NCI-H146 treated with DMSO at 0.1 percent for 48 hours (cell line): ENCODE data around the gene KRTAP5-2.

Experiments used
- DNase-seq: peaks from one replicate; lab custom pipeline; 2025; ENCODE audit not compliant: unreplicated experiment; lab: John Stamatoyannopoulos, UW

KRTAP5-2 gene

DNA sequence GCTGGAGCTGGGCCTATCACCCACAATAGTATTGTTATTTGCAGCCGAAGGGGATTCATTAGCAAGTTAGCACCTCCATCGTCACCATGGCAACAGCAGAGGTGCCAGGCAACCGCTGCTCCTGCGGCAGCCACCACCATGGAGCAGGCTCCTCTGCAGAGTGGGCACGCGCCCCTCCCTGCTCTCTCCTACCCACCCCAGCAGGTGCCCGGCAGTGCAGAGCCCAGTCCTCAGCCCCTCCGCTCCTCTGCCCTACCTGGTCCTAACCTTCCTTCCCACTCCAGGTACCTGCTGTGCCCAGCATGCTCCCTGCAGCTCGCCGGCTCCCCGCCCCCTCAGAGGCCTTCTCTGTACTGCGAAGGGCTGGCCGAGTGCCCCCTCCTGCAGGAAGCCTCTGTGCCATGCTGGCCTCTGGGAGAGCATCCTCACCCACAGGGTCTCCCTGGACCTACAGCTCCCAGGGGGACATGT is 29.6 kb downstream of the KRTAP5-2 start:
- DNase-seq: no peak

DNA sequence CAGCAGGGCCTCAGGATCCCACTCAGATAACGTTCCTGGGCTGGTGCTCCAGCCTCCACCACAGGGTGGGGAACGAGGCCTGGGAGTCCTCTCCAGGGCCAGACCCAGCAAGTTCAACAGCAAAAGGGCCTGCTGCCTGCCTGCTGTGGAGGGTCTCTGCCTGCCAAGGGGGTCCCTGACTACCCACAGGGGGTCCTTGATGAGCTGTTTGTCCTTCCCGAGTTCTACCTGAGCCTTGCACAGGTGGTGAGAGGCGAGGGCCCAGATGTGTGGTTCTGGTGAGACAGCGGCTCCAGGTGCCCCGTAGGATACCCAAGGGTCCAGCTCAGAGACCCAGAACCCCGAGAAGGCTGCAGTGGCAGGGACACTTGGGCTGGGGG is 30.4 kb downstream of the KRTAP5-2 start:
- no peak for DNase-seq

DNA sequence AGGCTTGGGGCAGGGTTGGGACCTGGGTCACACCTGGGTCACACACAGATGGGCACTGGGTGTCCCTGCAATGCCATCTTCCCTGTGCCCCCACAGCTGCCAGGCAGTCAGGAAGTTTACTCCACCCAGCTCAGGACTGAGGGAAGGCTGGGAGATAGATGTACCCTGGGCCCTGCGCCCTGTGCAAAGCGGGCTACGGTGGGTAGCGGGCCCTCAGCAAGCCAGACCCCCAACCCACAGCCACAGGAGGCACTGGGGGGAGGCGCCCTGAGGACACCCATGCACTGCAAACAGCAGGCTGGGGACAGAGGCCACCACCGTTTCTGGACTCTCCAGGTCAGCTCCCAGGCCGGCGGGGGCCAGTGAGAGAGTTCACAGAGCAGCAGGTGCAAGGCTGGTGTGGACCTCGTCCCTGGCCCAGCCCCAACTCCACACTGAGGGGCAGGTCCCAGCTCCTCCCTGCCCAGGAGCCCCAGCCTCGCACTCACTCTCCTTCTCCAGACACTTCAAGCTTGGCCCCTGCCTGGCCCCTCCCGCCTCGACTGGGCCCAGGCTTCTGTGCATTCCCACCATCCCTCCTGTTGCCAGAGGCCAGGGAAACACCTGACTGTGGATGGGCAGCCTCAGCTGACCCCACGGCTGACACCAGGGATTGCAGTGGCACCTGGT is 30.9 kb downstream of the KRTAP5-2 start:
- no peak for DNase-seq

DNA sequence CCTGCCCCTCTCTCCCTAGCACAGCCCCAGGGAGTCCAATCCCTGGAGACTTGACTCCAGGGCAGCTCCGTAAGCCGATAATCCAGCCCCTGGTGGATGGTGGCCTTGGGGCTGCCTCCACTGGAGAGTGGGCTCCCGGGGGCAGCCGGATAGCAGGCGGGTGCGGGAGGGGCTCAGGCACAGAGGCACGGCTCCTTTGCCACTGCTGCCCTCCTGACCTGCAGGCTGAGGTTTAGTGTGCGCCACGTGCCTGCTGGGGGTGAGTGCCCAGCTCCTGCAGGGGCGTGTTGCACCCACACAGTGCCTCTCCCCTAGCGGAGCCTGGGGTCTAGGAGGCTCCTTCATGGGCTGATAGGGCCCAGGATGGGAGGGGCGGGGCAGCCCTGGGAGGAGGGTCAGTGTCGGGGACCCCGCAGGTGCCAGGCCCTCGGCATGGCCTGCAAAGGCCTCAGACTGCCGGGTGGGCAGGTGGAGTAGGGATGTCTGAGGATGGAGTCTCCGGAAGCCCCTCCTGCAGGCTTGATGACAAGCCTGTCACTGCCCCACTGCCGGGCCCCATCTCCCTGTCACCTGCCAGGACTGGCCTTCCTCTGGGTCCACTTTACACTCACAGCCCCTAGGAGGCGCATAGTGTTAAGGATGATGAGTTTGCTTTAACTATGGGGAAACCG is 31.6 kb downstream of the KRTAP5-2 start:
- DNase-seq: no peak

DNA sequence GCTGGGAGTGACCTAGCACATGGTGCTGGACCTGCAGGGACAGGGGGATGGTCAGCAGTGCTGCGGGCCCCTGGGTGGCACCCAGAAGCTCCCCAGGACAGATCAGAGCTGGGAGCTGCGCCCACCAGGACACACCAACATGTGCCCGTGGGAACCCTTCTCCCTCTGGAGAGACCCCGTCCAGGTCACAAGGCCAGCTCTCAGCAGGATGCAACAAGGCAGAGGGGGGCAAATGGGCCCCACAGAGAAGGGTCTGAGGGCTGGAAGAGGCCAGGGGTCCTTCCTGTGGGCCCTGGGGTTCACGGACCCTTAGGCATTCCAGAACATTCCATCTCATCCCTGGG is 32.2 kb downstream of the KRTAP5-2 start:
- DNase-seq: no peak

DNA sequence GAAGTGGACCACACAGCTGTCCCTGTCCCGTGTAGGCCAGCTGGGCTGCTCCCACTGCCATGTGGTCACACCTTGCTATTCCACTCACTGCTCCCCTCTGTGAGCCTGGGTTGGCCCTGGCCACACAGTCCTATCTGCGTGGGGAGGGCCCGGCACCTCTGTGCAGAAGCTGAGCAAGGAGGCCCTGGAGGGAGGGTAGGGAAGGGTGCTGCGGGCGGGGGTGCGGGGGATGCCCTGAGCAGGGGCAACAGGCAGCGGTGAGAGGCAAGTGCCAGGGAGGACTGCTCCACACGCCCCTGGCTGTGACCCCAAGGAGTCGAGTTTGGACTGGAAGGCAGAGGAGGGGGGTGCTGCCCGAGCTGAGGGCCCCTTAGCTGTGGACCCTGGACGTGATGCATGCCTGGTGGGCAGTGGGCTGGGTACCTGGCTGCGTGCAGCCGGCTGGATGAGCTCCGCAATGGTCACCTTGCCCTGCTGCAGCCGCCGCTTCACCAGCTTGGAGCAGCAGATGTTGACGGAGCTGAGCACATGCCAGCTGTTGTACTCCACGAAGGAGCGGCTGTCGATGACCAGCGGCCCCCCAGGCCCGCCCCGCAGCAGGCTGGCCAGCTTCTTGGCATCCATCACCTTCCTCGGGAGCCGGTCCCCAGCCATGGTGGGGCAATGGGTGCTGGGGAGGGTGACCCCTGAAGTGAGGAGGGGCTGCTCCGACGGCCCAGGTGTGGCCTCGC is 32.8 kb downstream of the KRTAP5-2 start:
- no peak for DNase-seq

DNA sequence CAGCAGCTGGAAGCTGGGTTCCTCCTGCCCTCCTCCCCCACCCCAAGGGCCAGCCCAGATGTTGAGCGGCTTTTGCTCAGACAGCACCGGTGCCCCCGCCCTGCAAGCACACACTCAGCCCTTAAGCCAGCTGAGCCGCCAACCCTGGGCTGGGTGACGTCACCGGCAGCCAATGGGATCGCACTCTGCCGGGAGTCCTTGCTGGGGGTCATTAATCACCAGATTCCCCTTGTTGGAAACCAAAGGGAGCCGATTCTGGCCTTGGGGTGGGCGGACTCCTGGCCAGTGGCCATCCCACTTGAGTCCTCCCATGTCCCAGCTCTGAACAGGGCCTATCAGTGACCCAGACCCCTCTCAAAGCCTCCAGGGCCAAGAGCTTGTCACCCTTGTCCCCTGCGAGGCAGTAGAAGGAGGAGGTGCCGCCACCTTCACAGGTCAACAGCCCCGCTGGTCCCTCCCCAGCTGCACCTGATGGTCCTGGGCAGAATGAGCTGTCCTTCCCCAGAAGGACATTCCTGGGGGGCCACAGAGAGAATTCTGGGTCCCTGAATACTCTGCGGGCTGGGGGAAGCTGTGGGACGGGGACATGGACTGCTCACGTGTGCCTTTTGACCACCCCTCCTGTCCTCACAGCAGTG is 33.4 kb downstream of the KRTAP5-2 start:
- no peak for DNase-seq

DNA sequence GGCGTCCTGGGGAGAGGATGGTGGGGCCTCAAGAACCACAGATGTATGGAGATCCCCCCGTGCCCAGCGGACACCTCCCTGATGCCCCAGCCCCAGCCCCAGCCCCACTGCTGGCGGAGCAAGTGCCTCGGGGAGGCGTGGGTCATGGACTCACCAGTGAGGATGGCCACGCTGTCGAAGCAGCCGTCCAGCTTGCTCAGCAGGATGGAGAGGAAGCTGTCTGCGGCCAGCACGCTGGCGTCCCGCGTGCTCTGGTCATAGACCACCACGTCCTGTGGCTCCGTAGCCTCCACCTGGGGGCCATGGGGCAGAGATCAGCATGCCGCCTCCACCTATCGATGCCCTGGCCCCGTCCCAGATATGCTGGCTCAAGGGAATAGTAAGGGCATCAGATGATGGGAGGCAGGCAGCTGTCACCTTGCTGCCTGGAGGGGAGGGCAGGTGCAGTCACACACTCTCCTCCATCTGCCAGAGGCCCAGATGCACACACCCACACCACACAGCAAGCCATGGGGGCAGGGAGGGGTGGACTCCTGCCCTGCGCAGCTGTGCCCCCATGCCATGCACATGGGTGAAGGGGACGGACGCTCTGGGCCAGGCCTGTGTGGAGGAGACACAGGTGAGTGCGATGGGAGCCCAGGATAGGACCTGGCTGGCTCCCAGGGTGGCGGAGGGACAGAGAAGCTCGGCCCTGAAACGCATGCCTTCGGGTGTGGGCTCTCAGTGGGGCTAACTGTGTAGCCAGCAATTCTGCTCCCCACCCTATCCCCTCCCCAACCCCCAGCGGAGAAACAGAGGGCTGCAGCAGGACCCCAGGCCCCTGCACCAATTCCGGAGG is 34.2 kb downstream of the KRTAP5-2 start:
- no peak for DNase-seq

DNA sequence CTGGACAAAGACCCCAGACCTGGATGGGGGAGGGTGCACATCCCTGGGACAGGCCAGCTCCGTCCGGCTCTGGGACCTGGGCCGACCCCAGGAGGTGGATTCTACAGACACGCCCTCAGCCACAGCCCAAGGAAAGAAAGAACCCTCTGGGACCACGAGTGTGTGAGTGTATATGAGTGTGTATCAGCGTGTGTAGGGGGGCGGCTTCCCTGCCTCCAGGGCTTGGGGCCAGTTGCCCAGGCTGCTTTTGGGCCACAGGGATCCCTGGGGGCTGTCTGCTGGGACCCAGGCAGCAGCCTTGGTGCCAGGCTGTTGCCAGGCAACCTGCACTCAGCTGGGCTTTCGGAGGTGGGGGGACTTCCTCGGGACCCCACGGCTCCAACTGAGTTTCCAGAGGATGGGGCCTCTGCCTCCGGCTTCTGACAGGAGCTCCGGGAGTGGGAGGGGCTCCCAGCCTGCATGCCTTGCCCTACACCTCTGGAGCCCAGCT is 34.9 kb downstream of the KRTAP5-2 start:
- DNase-seq: no peak

DNA sequence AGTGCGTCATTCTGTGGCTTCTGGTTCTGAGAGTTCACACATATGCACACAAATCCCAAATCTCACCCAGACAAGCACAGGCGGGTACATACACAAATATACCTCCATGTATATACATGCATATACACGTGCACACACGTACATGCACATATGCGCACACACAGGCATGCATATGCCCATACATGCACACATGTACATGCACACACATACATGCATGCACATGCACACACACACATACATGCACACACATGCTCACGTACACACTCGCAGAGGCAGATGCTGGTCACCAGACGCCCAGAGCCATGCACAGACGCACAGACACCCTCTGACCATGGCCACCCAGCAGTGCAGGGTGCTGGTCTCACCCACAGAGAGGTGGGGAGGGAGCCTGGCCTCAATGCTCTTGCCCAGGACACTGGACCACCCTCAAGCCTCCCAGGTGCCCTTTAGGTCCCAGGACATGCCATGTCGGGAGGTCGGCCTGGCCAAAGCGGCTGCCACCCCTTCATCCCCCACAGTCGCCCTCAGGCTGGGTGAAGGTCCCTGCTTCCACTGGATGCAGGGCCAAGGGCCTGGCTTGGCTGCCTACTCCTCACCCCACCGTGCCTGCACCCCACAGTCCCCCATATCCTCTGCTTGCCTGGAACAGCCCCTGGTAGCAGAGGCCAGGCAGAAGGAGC is 35.5 kb downstream of the KRTAP5-2 start:
- DNase-seq: no peak

DNA sequence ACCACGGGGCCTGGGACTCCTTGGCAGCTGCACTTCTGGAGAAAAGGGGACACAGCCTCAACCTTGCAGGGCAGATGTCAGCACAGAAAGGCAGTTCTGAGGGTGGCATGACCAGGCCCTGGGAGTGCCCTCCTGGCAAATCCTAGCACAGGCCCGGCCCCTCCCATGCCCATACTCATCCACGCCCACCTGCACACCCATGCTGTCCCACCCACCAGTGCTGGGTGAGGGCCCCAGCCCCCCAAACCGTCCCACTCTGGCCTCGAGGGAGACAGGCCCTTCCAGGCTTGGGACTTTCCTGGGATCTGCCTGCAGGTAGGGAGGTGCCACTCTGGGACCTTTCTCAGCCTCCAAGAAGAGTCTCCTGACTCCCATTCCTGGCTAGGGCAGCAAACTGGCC is 36.1 kb downstream of the KRTAP5-2 start:
- no peak for DNase-seq

DNA sequence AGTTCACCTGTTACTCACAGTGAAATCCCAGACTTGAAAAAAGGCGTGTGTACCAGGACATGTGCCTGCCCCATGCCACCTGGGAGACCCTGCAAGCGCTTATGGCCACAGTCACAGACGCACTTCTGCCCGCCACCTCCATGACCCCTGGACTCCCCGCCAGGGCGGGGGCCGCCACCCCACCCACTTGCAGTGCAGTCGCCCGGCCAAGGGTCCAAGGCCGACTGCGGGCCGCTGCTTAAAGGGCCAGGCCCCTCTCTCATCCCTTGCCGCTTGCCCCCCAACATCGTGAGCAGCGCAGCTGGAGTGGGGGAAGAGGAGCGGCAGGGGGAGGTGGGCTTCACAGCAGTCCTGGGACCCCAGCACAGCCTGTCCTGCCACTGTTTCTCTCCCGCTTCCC is 36.8 kb downstream of the KRTAP5-2 start:
- DNase-seq: no peak

DNA sequence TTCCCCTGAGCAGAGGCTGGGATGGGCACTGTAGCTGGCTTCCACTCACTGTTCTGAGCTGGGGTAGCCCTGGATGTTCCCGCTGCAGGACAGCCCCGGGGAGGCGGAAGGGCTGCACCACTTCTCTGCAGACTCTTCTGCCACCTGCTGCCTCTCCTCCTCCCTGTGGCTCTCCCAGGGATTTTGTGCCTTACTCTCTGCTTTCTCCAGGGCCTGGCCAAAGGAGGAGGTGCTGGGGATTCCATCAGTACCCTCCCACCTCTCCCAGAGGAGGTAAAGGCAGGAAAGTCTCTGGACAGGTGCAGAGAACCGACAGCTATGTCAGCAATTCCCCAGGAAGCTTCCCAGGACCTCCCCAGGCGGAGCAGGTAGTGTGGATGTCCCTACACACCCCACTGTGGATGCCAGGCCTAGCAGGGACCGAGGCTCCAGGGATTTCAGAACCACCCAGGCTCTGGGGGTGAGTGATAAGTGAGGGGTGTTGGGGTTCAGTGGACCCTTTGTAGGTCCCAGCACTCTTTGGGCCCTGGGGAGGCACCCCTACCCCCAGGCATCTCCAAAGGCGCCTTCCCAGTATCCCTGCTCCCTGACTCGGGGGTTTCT is 37.3 kb downstream of the KRTAP5-2 start:
- DNase-seq: no peak

DNA sequence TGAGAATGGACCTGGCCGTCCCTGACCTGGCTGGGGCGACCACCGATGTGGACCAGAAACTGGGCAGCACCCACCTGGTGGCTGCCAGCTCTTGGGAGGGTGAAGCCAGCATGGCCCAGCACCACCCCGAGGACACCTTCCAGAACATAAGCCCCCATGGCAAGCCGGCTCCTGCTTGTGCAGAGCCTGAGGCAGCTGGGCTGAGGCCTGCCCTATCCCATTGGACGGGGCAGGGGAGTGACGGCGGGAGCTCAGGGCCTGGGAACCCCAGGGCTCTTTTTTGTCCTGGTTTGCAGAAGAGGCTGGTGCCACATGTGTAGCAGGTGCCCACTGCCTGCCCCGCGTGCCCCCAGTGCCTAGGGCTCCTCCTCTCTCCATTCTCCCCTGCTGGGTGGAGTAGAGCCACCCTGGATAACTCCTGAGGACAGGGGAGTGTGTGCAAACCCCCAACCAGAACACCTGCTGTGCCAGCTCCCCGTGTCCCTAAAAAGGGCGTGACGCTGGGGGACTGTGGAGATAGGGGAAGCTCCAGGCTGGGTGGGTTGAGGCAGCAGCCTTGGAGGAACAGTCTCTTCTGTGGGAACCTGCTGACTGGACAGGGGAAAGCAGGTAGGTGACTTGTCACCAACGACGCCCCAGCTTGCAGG is 38.0 kb downstream of the KRTAP5-2 start:
- DNase-seq: no peak

DNA sequence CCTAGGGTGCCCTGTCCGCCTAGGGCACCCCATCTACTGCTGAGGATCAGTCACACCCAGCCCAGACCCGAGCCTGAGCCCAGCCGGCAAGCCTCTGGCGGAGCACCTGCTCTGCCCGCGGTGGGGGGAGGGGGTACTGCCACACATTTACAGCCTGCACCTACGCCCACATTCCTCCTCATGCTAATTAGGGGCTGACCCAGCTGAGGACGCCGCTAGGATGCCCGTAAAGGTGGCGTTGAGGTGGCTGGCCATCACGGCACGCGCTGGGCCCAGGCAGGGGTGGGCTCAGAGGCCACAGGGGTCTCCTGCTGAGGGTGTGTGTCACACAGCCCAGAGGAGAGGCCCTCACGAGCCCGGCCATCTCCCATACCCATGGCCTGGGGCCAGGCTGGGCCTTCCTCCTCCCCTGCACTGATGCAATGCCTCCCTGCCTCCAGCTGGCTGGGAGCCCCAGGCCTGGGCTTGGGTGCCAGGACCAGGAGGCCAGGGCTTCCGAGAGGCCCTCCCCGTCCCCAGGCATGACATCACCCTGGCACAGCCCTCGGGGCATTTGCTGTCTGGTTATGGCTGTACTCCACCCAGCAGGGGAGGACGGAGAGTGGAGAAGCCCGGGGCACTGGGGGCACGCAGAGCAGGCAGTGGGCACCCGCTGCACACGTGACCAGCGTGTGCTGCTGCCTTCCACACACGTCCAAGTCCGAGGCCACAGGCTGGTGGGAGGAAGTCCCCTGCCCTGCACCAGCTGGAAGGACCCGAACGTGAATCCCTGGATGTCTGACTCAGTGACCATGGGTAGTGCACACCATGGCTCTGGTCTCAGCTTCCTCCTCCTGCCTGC is 38.8 kb downstream of the KRTAP5-2 start:
- DNase-seq: no peak

DNA sequence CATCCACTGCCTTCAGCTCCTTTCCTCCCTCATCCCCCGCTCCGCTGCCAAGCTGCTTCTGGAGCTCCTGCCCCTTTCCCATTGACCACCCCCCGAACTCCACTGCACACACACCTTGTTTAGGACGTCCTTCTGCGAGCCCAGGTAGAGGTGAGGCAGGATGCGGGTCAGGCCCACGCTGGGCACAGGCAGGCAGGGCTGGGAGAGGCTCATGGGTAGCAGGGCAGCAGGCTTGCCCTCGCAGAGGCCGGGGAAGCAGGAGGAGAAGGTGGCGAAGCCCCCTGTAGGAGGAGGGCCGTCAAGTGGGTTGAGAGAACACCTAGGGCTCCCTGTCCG is 39.4 kb downstream of the KRTAP5-2 start:
- DNase-seq: no peak

DNA sequence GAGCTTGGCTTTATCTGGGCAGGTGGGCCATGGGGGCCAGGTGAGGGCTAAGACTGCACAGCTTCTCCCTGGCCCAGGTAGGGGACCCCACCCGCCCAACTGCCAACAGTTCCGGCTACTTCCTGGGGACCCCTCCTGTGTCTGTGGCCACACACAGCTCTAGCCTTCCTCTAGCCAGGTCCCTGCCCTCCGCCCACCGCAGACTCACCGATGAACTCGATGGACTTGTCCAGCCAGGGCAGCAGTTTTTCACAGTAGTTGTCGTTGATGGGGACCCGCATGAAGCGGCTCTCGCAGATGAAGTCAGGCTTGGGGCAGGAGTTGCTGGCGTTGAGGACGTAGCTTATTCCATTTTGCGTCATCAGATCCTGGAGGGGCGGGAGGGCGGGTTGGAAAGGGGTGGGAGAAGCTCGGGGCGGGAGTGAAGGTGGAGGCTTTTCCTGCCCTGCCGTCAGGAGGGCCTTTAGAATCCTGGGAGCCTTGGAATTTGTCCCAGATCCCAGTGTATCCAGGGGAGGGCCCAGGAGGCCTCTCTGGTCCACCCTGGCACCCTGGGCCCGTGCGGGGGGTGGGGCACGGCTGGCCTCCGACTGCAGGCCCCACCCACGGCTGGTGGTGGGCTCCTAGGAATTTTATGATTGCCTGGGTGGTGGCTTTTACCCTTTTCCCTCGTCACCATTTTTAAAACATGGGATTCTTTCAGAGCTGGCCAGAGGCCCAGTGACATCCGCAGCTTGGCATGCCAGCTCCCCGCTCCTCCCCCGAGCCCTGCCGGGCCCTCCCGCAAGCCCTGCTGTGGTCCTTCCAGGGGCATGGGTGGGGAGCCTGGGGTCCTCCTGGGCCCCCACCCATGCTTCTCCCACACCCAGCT is 40.0 kb downstream of the KRTAP5-2 start:
- no peak for DNase-seq
